HCT116 (cell line): Measurements from ENCODE around the gene SUCLG1. TPM values are rescaled to one million over a fixed set of nuclear protein-coding genes. Genes with fewer than 3 reads are reported as not detected.

Source experiments
- ATAC-seq: fragments of 200-7000 bp; cut with Tn5 transposase; 2 replicates; pipeline ENCODE4 v1.9.1; 2020; ENCODE audit warnings: mild to moderate bottlenecking, moderate library complexity
- BruUV-seq: library from RNA; stranded (reverse); fragments of 400-500 nt; replicated peaks from 2 replicates; lab custom pipeline; 2021; lab: Mats Ljungman, UMichigan
- CTCF ChIA-PET: fragments of 300-600 bp; sonication (Branson Sonifier 250); formaldehyde crosslinking; loops from one replicate; lab custom pipeline; 2021; ENCODE audit warnings: antibody characterized with exemption; lab: Charles Lee
- POLR2A ChIA-PET: fragments of 300-600, 350-600 bp; sonication (Branson Sonifier 250); formaldehyde crosslinking; loops from one replicate; lab custom pipeline; 2021; ENCODE audit warnings: antibody characterized with exemption; lab: Charles Lee
- RAD21 ChIA-PET, 2 experiments: fragments of 300-600 bp; sonication (Branson Sonifier 250); formaldehyde crosslinking; loops; one replicate each; lab custom pipeline; 2023; ENCODE audit warnings: low total read pairs in 2 of 2; ENCODE audit not compliant: uncharacterized antibody in 2 of 2, unreplicated experiment in 2 of 2, low non-redundant PET in 1 of 2; lab: Charles Lee
- DNase-seq: peaks from one replicate; pipeline ENCODE4 v3.0.0-alpha.2; 2010; ENCODE audit warnings: low read depth, low spot score
- H2AFZ ChIP-seq: fragments of 200-600 bp; shearing (Covaris generic), sonication (generic); 2 replicates; pipeline ENCODE4 v1.6.1; 2017; ENCODE audit warnings: low read depth, mixed run types, mixed read lengths, antibody characterized with exemption, low read length; ENCODE audit not compliant: poor library complexity, severe bottlenecking
- H3K27ac ChIP-seq: 2 replicates; pipeline ENCODE4 v1.5.1; 2012; ENCODE audit warnings: low read depth, low read length
- H3K27me3 ChIP-seq: fragments of 200-600 bp; sonication (generic); 2 replicates; pipeline ENCODE4 v1.6.1; 2016; ENCODE audit warnings: mixed run types, low read length, mixed read lengths; ENCODE audit not compliant: insufficient read depth
- H3K36me3 ChIP-seq, 2 experiments: fragments of 200-500 bp in 1 of 2; fragments of 200-600 bp in 1 of 2; sonication (Bioruptor generic) in 1 of 2; sonication (generic) in 1 of 2; 2 replicates each; pipeline versions ENCODE4 v1.5.1 to v1.6.1; 2014 to 2016; ENCODE audit warnings: low read length in 2 of 2, inconsistent platforms in 1 of 2, mixed read lengths in 1 of 2, mixed run types in 1 of 2; ENCODE audit not compliant: insufficient read depth in 2 of 2, control insufficient read depth in 1 of 2
- H3K4me1 ChIP-seq, 2 experiments: fragments of 200-600 bp in 1 of 2; sonication (generic) in 1 of 2; 2 replicates each; pipeline versions ENCODE4 v1.5.1 to v1.6.1; 2012 to 2017; ENCODE audit warnings: low read length in 2 of 2, inconsistent platforms in 1 of 2, mild to moderate bottlenecking in 1 of 2, mixed read lengths in 1 of 2, mixed run types in 1 of 2, moderate library complexity in 1 of 2; ENCODE audit not compliant: insufficient read depth in 2 of 2, control insufficient read depth in 1 of 2
- H3K4me2 ChIP-seq: fragments of 200-600 bp; sonication (generic); 2 replicates; pipeline ENCODE4 v1.6.1; 2017; ENCODE audit warnings: mixed run types, low read length, mixed read lengths
- H3K4me3 ChIP-seq, 2 experiments: fragments of 200-600 bp in 1 of 2; sonication (generic) in 1 of 2; replicated peaks in 1 of 2; 2 replicates each; pipeline ENCODE4 v1.5.1; 2011 to 2016; ENCODE audit warnings: low read length in 2 of 2, control low read depth in 1 of 2, low read depth in 1 of 2, mild to moderate bottlenecking in 1 of 2, mixed read lengths in 1 of 2, mixed run types in 1 of 2
- H3K79me2 ChIP-seq: fragments of 200-600 bp; sonication (generic); 2 replicates; pipeline ENCODE4 v1.6.1; 2017; ENCODE audit warnings: mild to moderate bottlenecking, mixed run types, low read length, moderate library complexity, mixed read lengths; ENCODE audit not compliant: insufficient read depth
- H3K9ac ChIP-seq: fragments of 200-600 bp; sonication (generic); 2 replicates; pipeline ENCODE4 v1.6.1; 2016; ENCODE audit warnings: low read length, mixed read lengths
- H3K9me2 ChIP-seq: fragments of 200-600 bp; sonication (generic), shearing (Covaris generic); 2 replicates; pipeline ENCODE4 v1.6.1; 2017; ENCODE audit warnings: mixed run types, mild to moderate bottlenecking, moderate library complexity; ENCODE audit not compliant: insufficient read depth
- H3K9me3 ChIP-seq, 2 experiments: fragments of 200-500 bp in 1 of 2; fragments of 200-600 bp in 1 of 2; sonication (Bioruptor generic) in 1 of 2; sonication (generic) in 1 of 2; 2 replicates each; pipeline ENCODE4 v1.6.1; 2014 to 2017; ENCODE audit warnings: low read length in 2 of 2, mixed read lengths in 2 of 2, inconsistent platforms in 1 of 2, low read depth in 1 of 2, mild to moderate bottlenecking in 1 of 2, mixed run types in 1 of 2, moderate library complexity in 1 of 2; ENCODE audit not compliant: control insufficient read depth in 1 of 2, insufficient read depth in 1 of 2
- H4K20me1 ChIP-seq: fragments of 200-600 bp; sonication (generic), shearing (Covaris generic); 2 replicates; pipeline ENCODE4 v1.6.1; 2017; ENCODE audit warnings: mixed run types, mild to moderate bottlenecking, moderate library complexity; ENCODE audit not compliant: insufficient read depth
- CBX3 ChIP-seq: IDR thresholded peaks from 2 replicates; pipeline ENCODE4 v1.6.1; 2012; ENCODE audit warnings: low read depth
- CTCF ChIP-seq, 3 experiments: fragments of 200-600 bp in 1 of 3; sonication (generic) in 1 of 3; IDR thresholded peaks in 2 of 3; conservative IDR thresholded peaks in 1 of 3; 2 replicates each; pipeline ENCODE4 v1.5.1; 2012 to 2017; ENCODE audit warnings: low read depth in 2 of 3, low read length in 2 of 3, antibody characterized with exemption in 1 of 3, borderline replicate concordance in 1 of 3, control low read depth in 1 of 3, mild to moderate bottlenecking in 1 of 3, mixed read lengths in 1 of 3, mixed run types in 1 of 3, moderate library complexity in 1 of 3; ENCODE audit not compliant: insufficient read depth in 1 of 3
- EGR1 ChIP-seq: IDR thresholded peaks from 2 replicates; pipeline ENCODE4 v1.6.1; 2012; ENCODE audit warnings: low read depth
- EZH2 ChIP-seq: fragments of 200-600 bp; sonication (generic); IDR thresholded peaks from 2 replicates; pipeline ENCODE4 v1.6.1; 2017; ENCODE audit warnings: antibody characterized with exemption, mixed run types
- EZH2phosphoT487 ChIP-seq: fragments of 200-600 bp; IDR thresholded peaks from 2 replicates; pipeline ENCODE4 v1.6.1; 2018; ENCODE audit warnings: antibody characterized with exemption, borderline replicate concordance
- FOSL1 ChIP-seq: IDR thresholded peaks from 2 replicates; pipeline ENCODE4 v1.6.1; 2012; ENCODE audit warnings: low read depth
- JUND ChIP-seq: IDR thresholded peaks from 2 replicates; pipeline ENCODE4 v1.6.1; 2012
- RAD21 ChIP-seq: IDR thresholded peaks from 2 replicates; pipeline ENCODE4 v1.6.1; 2012; ENCODE audit warnings: low read depth, mild to moderate bottlenecking
- REST ChIP-seq: IDR thresholded peaks from 2 replicates; pipeline ENCODE4 v1.6.1; 2012; ENCODE audit warnings: low read depth
- SIN3A ChIP-seq: IDR thresholded peaks from 2 replicates; pipeline ENCODE4 v1.6.1; 2012; ENCODE audit warnings: low read depth
- SP1 ChIP-seq: IDR thresholded peaks from 2 replicates; pipeline ENCODE4 v1.6.1; 2012; ENCODE audit warnings: low read depth
- SRF ChIP-seq: IDR thresholded peaks from 2 replicates; pipeline ENCODE4 v1.6.1; 2012; ENCODE audit warnings: low read depth
- ZFX ChIP-seq: fragments of 450-650 bp; IDR thresholded peaks from 2 replicates; pipeline ENCODE4 v1.6.1; 2017
- ZNF274 ChIP-seq: fragments of 200-500 bp; sonication (Bioruptor generic); IDR thresholded peaks from 2 replicates; pipeline ENCODE4 v1.6.1; 2014; ENCODE audit warnings: mild to moderate bottlenecking, low read depth, low read length, inconsistent platforms
- intact Hi-C: fragments of 100-400 bp; cut with micrococcal nuclease; formaldehyde crosslinking; loops from 2 replicates; pipeline ENCODE4 v1.10.0; 2022
- total RNA-seq: library from RNA; stranded (reverse); gene quantifications from one replicate; pipeline ENCODE4 v1.2.1, GENCODE V29; 2021; ENCODE audit not compliant: unreplicated experiment

SUCLG1 gene
- total RNA-seq, 1 experiment from 2014 or later: 56.3 TPM

GRCh38 chr2:84425310-84425709 lies 33.8 kb downstream of the SUCLG1 start (continued):
- no peak for TF ChIP-seq SRF

GRCh38 chr2:84424152-84424551 lies 34.9 kb downstream of the SUCLG1 start:
- TF ChIP-seq SIN3A (no peak), CTCF (IDR thresholded peaks at IDR 0.05 in 2 of 3, conservative IDR thresholded peaks at IDR 0.05 in 1 of 3; ENCODE audit: borderline replicate concordance in 1 of 3, insufficient read depth in 1 of 3, low read depth in 2 of 3, low read length in 2 of 3) (peak; percentile 4 to 64 (median 45); a peak in 3 of 6 replicates), RAD21 (peak; percentile 55)
- Histone ChIP-seq H3K27me3 (no peaks in the 10 kb centered on the region), H3K4me3 (no peak overlapping the region), H3K9me3 (no peaks in the 10 kb centered on the region), H3K4me2 (no peak overlapping the region), H3K4me1 (no peaks in the 10 kb centered on the region), H2AFZ (no peak overlapping the region), H4K20me1 (no peaks in the 10 kb centered on the region), H3K79me2 (no peaks in the 10 kb centered on the region), H3K9ac (no peak overlapping the region), H3K9me2 (no peaks in the 10 kb centered on the region), H3K27ac (no peak overlapping the region), H3K36me3 (peaks cover 4 to 18% of the 10 kb centered on the region in 2 experiments; a peak in 3 of 4 replicates)
- ATAC-seq (no peak), DNase-seq (no peak)
- RAD21 ChIA-PET: no interaction called here
- no TSS peak for BruUV-seq
- POLR2A ChIA-PET: no interaction called here
- intact Hi-C loops: loop anchor here (5.0 kb wide), 1 partner anchor 402 kb away; no protein-coding TSS in a partner anchor
- CTCF ChIA-PET: no interaction called here

- CTCF ChIA-PET: no interaction called here
- Histone ChIP-seq H3K9me3 (no peaks in the 10 kb centered on the region), H3K4me2 (no peak overlapping the region), H3K36me3 (peaks cover 4 to 9% of the 10 kb centered on the region in 2 experiments; a peak in 3 of 4 replicates), H2AFZ (no peak overlapping the region), H3K27ac (no peak overlapping the region), H3K27me3 (no peaks in the 10 kb centered on the region), H3K9me2 (no peaks in the 10 kb centered on the region), H4K20me1 (no peaks in the 10 kb centered on the region), H3K4me1 (no peaks in the 10 kb centered on the region; a peak in 1 of 4 replicates), H3K79me2 (no peaks in the 10 kb centered on the region), H3K9ac (no peak overlapping the region), H3K4me3 (no peak overlapping the region)
- DNase-seq (no peak), ATAC-seq (no peak)
- RAD21 ChIA-PET: no interaction called here
- no TSS peak for BruUV-seq
- POLR2A ChIA-PET: no interaction called here
- intact Hi-C loops: loop anchor here (5.0 kb wide), 1 partner anchor 399 kb away; no protein-coding TSS in a partner anchor
- TF ChIP-seq SIN3A (no peak), SRF (no peak), SP1 (no peak), JUND (no peak), REST (no peak), ZNF274 (no peak), EZH2phosphoT487 (no peak), EGR1 (no peak), ZFX (no peak), EZH2 (no peak), CBX3 (no peak), FOSL1 (no peak)
These were observed 37.3 kb downstream of the SUCLG1 start for GRCh38 chr2:84421791-84422190.
